HG03280 (cell line): ENCODE measurements around the gene PEX11G.
A peak's percentile ranks its signal among the peaks of the same experiment; 100 is the strongest.

Source experiments
- ATAC-seq: cut with Tn5 transposase; IDR thresholded peaks from one replicate; pipeline ENCODE4 v1.9.1; 2021; ENCODE audit warnings: mild to moderate bottlenecking, moderate library complexity; ENCODE audit not compliant: unreplicated experiment

The PEX11G gene

DNA sequence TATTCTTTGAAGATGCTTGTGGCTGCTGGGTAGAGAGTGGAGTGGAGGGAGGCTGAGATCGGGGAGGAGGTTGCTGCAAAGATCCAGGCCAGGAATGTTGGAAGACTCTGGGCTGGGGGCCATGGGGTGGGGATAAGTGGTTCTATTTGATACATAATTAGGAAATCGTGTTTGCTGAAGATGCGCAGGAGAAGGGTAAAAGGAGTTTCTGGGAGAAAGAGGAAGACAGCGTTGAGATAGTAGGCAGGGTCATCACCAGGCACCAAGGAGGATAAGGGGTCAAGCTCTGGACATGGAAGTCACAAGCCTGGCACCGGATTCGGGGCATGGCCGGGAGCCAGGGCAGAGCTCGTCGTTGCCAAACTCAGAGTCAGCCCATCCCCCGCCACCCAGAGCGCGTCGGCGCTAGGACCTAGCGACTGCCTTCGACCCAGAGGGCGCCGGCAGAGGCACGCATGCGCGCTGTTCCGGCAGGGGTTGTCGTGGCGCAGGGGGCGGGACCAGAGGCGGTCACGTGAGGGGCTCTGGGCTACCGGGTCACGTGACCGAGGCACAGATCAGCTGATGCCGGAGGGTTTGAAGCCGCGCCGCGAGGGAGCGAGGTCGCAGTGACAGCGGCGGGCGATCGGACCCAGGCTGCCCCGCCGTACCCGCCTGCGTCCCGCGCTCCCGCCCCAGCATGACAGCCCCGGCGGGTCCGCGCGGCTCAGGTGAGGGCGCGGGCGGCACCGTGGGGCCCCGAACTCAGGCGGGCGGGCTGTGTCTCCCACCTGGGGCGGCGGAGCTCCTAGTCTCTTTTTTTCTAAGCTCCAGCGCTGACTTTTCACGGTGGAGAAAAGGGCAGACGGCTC lies 33.5 kb upstream of the PEX11G start, which contains the start of gene MCOLN1:
Gene MCOLN1 (plus strand): TSS at position 553 of the 851 bp plus-strand sequence. CDS start 127 bp downstream, at position 680.
- peak; percentile 87 for ATAC-seq

DNA sequence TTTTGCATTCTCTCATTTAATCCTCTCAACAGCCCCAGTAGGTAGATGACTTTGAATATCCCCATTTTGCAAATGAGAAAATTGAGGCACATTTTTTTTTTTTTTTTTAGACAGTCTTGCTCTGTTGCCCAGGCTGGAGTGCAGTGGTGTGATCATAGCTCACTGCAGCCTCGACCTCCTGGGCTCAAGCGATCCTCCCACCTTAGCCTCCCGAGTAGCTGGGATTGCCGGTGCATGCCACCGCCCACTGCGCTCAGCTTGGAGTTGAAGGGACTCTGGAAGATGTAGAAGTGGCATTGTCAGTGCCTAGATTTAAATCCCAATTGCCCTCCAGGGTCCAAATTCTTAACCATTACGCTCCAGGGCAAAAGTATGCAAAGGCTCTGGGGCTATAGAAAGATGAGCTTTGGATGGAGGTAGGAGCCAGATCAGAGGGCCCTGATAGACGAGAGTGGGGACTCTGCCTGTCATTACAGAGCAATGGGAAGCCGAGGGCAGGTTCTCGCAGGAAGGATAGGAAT lies 32.8 kb upstream of the PEX11G start:
- no peak for ATAC-seq

DNA sequence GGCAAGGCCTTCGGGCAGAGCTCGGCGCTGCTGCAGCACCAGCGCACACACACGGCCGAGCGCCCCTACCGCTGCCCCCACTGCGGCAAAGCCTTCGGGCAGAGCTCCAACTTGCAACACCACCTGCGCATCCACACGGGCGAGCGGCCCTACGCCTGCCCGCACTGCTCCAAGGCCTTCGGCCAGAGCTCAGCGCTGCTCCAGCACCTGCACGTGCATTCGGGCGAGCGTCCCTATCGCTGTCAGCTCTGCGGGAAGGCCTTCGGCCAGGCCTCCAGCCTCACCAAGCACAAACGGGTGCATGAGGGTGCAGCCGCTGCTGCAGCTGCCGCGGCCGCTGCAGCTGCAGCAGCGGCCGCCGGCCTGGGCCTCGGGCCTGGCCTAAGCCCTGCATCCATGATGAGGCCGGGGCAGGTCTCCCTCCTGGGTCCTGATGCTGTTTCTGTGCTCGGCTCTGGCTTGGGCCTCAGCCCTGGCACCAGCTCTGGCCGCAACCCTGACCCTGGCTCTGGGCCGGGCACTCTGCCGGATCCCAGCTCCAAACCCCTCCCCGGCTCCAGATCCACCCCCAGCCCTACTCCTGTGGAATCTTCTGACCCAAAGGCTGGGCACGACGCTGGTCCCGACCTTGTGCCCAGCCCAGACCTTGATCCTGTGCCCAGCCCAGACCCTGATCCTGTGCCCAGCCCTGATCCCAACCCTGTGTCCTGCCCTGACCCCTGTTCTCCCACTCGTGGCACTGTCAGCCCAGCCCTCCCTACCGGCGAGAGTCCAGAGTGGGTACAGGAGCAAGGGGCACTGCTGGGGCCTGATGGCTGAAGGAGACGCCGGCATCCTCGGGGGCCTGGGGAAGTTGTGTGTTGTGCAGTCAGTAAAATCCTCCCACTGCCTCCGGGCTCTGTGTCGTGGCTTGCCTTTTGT lies 31.6 kb upstream of the PEX11G start:
- no peak for ATAC-seq

DNA sequence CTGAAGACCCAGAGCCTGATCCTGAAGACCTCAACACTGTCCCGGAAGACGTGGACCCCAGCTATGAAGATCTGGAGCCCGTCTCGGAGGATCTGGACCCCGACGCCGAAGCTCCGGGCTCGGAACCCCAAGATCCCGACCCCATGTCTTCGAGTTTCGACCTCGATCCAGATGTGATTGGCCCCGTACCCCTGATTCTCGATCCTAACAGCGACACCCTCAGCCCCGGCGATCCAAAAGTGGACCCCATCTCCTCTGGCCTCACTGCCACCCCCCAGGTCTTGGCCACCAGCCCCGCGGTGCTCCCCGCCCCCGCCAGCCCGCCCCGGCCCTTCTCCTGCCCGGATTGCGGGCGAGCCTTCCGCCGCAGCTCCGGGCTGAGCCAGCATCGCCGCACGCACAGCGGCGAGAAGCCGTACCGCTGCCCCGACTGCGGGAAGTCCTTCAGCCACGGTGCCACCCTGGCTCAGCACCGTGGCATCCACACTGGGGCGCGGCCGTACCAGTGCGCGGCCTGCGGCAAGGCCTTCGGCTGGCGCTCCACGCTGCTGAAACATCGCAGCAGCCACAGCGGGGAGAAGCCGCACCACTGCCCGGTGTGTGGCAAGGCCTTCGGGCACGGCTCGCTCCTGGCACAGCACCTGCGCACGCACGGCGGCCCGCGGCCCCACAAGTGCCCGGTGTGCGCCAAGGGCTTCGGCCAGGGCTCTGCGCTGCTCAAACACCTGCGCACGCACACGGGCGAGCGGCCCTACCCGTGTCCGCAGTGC lies 30.7 kb upstream of the PEX11G start:
- ATAC-seq = no peak

DNA sequence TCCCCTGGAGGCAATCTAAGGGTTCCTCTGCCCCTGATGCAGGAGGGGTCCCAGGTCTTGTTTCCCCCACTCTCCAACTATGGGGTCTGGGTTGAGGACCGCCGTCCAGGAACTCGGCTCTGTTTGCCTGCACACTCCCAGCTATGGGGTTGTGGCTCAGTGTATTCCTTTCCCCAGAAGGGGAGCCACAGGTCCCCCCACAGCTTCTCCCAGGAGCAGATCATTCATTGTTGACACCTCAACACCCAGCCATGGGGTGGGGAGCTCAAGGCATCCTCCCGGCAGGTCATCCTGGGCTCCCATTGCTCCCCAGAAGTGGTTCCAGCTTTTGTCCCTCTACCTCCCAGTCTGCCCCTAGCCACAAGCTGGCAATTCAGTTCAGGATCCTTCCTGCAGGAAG lies 28.0 kb upstream of the PEX11G start:
- ATAC-seq = no peak

DNA sequence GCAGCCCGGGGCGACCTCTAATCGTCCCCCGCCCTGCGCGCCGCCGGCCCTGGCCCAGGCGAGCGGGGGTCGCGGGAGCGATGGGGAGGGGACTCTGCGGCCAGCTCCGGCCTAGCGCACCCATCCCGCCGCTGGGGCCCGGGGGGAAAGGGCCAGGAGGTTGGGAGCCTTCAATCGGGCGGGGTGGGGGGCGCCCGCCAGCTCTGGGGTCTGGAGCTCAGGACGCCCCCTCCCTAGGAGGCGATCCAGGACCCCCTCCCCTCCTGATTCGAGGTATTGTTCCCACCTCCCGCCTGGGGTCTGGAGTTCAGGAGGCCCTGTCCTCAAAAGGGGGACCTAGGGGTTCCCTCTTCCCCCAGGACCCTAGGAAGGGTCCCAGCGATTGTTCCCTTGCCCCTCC lies 27.5 kb upstream of the PEX11G start:
- ATAC-seq = no peak

DNA sequence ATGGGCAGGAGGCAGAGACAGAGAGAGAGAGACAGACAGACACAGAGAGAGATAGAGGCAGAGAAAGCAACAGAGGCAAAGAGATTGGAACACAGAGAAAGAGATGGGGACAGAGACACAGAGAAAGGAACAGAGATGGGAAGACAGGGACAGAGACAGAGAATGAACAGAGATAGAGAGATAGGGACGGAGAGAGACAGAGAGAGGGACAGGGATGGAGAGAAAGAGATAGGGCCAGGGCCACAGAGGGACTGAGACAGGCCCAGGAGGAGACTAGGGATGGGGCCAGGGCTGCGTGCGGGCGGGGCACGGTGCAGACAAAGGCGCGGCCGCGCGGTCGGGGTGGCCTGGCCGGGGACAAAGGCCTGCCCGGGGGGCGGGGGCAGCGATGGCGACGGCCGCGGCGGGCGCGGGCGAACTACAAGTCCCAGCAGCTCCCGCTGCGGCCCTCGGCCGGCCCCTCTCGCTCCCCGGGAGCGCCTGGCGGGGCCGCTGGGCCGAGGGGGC lies 26.9 kb upstream of the PEX11G start, which contains the start of gene ZNF358:
Gene ZNF358 (plus strand): TSS at position 459 of the 507 bp plus-strand sequence. CDS start 3,140 bp downstream, outside the sequence.
- no peak for ATAC-seq

DNA sequence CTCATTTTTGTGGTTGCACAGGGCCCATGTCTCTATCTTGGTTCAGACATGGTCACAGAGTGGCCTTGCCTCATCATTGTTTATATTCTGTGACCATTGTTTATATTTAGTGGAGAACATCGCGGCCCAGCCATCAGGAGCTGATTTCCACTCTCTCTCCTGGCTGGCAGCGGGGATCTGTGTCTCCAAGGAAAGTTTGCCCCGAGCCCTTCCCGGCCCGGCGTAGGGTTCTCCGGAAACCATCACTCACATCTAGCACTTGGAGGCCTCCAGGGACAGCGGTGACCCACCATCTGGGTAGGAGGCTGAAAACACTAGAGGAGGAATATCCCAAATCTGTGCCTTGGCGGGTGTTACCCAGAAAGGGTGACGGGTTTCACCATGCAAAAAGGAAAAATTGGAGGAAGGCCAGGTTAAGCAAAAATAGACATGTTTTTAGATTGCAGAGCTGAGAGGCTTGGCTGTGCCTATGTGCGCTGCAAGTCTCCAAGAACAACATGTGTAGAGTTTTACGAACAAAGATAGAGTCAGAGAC lies 26.3 kb upstream of the PEX11G start:
- ATAC-seq = no peak

DNA sequence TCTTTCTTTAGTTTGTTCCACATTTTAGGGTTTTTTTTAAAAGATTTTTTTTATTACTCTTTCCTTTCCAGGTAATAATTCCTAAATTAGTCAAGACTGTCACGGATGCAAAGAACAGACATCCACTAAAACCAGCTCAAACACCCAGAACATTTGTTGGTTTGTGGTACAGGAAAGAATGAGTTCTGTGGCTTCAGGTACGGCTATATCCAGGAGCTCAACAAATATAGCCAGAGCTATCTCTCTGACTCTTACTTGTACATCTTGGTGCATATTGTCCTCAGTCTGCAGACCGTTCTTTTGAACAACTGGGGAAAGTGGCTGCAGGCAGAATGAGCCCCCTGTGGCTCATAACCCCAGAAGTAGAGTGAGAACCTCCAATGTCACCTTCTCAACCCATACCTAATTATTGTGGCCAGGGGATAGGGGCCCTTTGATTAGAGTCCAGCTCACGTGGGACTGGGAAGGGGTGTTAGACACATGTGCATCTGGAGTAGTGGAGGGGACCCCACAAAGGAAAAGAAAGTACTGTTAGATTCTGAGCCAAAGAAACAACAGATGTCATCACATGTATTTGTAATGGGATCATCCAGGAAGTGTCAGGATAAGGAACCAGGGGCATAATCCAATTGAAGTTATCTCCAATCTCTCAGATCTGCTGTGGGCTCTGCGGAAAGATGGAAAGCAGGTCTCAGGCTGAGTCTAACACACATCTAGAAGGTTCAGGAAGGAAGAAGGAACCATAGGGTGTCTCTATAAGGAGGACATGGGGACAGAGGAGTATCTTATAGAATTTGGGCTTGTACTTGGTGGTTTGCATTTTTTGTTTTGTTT lies 25.2 kb upstream of the PEX11G start:
- no peak for ATAC-seq

DNA sequence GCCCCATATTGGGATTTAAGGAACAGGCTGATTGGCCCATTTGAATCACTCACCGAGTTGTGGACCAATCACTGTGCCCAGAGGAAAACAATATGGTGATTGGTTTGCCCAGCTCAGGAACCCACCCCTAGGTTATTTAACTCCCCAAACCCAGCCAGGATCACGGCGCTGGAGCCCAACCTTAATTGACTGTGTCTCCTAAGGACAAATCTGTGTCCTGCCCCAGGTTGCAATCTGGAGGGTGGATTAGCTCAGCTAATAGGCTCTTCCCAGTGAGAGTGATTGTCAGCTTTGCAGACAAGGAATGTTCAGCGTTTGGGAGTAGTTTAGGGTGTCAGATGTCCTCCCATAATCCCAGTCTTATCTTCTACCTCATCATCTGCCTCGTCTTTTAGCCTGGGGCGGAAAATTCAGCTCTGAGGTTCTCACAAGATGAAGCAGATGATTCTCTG lies 23.6 kb upstream of the PEX11G start:
- no peak for ATAC-seq

DNA sequence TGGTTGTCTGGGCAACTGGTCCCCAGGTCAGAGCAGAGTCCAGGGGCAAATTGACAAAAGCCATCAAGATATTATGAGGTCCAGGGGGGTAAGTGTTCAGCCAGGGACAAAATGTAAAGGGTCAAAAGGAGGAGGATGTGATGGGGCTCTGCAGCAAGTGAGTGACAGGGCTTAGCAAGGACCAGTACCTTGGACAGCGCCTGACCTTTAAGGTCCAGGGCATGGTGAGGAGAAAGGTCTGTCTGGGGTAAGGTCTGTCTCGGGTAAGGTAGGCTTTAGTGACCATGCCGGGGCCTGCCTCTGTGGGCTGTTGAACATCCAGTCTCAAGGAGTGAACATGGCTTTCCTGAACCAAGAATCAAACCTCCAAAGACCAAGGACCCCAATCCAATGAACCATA lies 20.8 kb upstream of the PEX11G start:
- no peak for ATAC-seq

DNA sequence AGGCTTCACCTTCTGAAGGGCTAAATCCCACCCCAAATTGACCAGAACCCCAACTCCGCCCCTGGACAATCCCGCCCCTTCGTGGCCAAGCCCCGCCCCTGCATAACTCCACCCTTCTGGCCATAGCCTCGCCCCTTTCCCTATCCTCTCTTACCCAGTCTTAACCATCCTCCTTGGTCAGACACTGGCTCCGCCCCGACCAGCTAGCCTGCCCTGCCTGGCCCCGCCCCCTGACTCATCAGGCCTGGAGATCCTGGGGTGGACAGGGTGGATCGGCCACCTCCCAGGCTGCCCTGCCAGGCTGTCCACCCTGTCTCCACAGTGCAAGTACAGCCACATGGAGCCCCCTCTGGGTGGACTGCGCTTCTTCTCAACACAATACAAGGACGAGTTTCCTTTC lies 19.0 kb upstream of the PEX11G start:
- ATAC-seq = no peak

DNA sequence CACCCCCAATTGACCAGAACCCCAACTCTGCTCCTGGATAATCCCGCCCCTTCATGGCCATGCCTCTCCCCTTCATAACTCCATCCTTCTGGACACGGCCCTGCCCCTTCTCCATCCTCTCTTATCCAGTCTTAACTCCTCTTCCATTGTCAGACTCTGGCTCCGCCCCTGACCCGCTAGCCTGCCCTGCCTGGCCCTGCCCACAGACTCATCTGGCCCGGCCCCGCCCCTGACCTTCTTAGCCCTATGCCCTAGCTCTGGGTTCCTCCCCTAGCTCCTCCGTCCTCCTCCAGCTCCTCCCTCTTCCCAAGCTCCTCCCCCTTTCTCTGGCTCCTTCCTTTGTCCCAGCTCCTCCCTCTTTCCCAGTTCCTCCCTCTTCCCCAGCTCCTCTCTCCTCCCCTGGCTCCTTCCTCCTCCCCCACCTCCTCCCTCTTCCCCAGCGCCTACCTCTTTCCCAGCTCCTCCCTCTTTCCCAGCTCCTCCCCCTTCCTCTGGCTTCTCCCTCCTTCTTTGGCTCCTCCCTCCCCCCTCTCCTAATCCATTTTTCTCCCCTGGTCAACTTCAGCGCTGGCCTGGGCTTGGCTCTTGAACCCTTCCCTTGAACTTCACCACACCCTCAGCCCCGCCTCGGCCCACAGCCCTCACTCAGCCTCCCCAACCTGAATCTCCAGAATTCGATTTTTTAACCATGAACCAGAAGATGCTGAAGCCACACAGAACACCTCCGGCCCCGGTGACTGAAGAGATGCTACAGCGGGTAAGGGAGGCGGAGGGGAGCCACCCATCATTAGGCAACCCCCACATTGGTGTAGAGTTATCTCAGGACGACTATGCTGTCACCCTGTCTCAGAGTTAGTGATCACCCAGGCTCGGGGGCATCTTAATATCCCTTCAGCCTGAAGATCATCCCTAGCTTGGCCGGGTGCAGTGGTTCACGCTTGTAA lies 17.8 kb upstream of the PEX11G start:
- no peak for ATAC-seq

DNA sequence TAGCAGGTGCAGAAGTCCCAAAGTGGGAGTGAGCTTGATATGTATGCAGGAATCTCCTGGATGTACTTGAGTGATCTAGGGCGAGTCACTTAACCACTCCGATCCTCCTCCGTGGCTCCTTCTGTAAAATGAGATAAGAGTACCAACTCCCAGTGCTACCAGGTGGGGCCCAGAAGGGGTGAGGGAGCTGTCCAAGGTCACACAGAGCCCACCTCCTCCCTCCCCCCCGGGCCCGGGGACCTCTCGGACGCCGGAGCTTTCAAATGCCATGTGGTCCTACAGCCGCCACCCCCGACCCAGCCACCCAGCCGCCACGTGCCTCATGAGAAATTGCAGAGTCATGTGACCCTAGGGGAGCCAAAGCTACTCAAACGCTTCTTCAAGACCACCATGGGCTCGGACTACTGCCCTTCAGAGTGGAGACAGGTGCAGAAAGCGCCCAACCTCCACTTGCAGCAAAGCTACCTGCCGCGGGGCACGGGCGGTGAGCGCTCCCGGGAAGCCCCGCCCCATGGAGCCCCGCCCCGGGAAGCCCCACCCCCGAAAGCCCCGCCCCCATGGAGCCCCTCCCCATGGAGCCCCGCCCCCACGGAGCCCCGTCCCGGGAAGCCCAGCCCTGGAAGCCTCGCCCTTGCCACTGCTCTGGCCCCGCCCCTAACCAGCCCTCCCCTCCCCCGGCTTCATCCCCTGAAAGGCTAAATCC lies 17.0 kb upstream of the PEX11G start:
- no peak for ATAC-seq

DNA sequence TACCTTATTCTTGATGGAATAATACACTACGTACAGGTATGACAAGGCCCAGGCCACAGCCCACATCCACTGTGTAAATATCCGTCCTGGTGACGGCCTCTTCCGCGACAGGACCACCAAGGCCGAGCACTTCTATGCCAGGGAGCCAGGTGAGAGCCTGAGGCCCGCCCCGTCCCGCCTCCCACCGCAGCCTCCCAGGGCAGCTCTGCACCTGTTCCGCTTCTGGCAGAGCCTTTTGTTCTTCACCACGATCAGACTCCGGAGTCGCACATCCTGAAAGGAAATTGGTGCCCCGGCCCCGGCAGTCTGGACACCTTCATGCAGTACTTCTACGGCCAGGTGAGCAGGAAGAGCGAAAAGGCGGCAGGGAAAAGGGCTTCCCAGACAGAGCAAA lies 16.4 kb upstream of the PEX11G start:
- ATAC-seq = no peak

DNA sequence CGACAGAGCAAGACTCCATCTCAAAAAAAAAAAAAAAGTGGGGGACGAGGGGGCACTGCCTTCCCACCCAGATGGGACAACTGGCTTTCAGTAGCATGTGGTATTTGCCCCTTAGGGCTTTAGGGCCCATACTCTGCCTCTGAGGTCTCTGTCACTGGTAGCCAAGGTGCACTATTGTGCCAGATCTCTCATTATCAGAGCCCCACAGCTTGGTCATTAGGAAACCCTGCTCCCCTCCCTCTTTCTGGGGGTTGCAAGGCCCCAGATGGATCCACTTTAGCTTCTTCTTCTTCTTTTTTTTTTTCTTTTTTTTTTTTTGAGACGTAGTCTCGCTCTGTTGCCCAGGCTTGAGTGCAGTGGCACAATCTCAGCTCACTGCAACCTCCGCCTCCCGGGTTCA lies 15.8 kb upstream of the PEX11G start:
- ATAC-seq = no peak

DNA sequence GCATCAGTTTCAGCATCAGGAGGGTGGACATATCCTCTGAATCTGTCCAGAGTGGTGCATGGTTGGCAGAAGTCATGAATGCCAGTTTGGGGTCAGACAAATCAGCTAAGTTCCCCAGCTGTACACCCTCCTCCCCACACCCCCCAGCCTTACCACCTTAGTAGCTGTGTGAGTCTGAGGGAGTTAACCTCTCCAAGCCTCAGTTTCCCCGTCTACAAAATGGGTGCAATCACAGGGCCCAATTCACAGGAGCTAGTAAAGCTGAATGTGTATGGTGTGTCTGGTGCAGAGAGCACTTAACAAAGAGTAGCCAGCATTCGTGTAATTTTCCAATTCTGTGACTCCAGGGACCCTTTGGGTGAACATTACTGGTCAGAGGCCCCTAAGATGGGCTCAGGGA lies 13.7 kb upstream of the PEX11G start:
- ATAC-seq = no peak
